Smooth muscle cell (in vitro differentiated cells): ENCODE measurements around the gene BGN. TPM values are rescaled to one million over a fixed set of nuclear protein-coding genes. Genes with fewer than 3 reads are reported as not detected.

Source experiments
- DNase-seq: peaks from one replicate; lab custom pipeline; 2025; ENCODE audit not compliant: unreplicated experiment; lab: John Stamatoyannopoulos, UW
- H2AFZ ChIP-seq: fragments of 200-600 bp; sonication (generic); 2 replicates; pipeline ENCODE4 v1.6.0; 2016; ENCODE audit warnings: antibody characterized with exemption, low read depth, mild to moderate bottlenecking
- H3F3A ChIP-seq: fragments of 200-600 bp; sonication (generic); 2 replicates; pipeline ENCODE4 v1.6.0; 2017; ENCODE audit warnings: antibody characterized with exemption, low read depth
- H3K27ac ChIP-seq: fragments of 200-600 bp; sonication (generic); 2 replicates; pipeline ENCODE4 v1.5.1; 2016; ENCODE audit warnings: low read depth, mild to moderate bottlenecking
- H3K27me3 ChIP-seq: fragments of 200-600 bp; sonication (generic); 2 replicates; pipeline ENCODE4 v1.6.1; 2016; ENCODE audit warnings: low read depth, mild to moderate bottlenecking
- H3K36me3 ChIP-seq: fragments of 200-600 bp; sonication (generic); 2 replicates; pipeline ENCODE4 v1.5.1; 2016; ENCODE audit warnings: low read depth
- H3K4me1 ChIP-seq: fragments of 200-600 bp; sonication (generic); 2 replicates; pipeline ENCODE4 v1.5.1; 2016; ENCODE audit warnings: low read depth
- H3K4me2 ChIP-seq: fragments of 200-600 bp; sonication (generic); 2 replicates; pipeline ENCODE4 v1.6.0; 2016; ENCODE audit warnings: mild to moderate bottlenecking
- H3K4me3 ChIP-seq: fragments of 200-600 bp; sonication (generic); 2 replicates; pipeline ENCODE4 v1.5.1; 2016; ENCODE audit warnings: mild to moderate bottlenecking
- H3K79me2 ChIP-seq: fragments of 200-600 bp; sonication (generic); 2 replicates; pipeline ENCODE4 v1.6.0; 2016; ENCODE audit warnings: low read depth, mild to moderate bottlenecking
- H3K9ac ChIP-seq: fragments of 200-600 bp; sonication (generic); 2 replicates; pipeline ENCODE4 v1.6.0; 2016; ENCODE audit warnings: low read depth
- H3K9me3 ChIP-seq: fragments of 200-600 bp; sonication (generic); replicated peaks from 2 replicates; pipeline ENCODE4 v1.5.1; 2016; ENCODE audit warnings: low read depth
- H4K20me1 ChIP-seq: fragments of 200-600 bp; sonication (generic); 2 replicates; pipeline ENCODE4 v1.6.0; 2016; ENCODE audit warnings: low read depth
- WGBS: methylation state at CpG from one replicate; pipeline ENCODE4 v1.1.7; 2016; ENCODE audit warnings: low lambda C conversion rate; 5-methylcytosine and 5-hydroxymethylcytosine counted together
- polyA plus RNA-seq: library from polyadenylated mRNA; unstranded; fragments of >200 nt; fragmentation: Nextera tagmentation; extraction: Ambion mirVana; gene quantifications from 2 replicates; pipeline ENCODE4 v1.2.1, GENCODE V29; 2016
- total RNA-seq: library from RNA; depleted of rRNA; stranded (reverse); fragments of >200 nt; gene quantifications from 2 replicates; pipeline ENCODE4 v1.2.3, GENCODE V29; 2014
- TF ChIP-seq, protein P1 (sequence below): fragments of 200-600 bp; sonication (generic); IDR thresholded peaks from 2 replicates; pipeline ENCODE4 v1.5.1; 2017; ENCODE audit warnings: borderline replicate concordance, mild to moderate bottlenecking, antibody characterized with exemption; ENCODE audit not compliant: insufficient read depth, poor library complexity, severe bottlenecking

BGN gene
- total and polyA plus RNA-seq, 2 experiments from 2014 or later = 298 to 621 TPM

DNA sequence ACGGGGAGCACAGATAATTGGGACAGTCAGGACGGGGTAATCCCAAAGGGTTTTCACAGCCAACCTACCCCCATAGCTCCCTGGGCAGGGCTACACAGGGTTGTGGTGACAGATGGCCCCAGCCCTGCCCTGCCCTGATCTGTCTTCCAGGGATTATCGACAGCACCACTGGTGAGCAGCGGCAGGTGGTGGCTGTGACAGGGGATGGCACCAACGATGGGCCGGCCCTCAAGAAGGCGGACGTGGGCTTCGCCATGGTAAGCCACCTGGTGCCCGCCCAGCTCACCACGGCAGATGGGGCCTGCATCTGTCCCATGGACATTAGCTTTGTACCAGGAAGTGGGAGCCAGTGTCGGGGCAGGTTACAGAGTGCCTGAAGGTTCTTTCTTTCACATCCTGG, 62.0 kb downstream of the BGN start:
- 93% methylated on average over 12 of the region's 12 CpGs for WGBS
- H3K36me3 ChIP-seq = no peaks in the 10 kb centered on the region
- TF ChIP-seq, protein P1, sequence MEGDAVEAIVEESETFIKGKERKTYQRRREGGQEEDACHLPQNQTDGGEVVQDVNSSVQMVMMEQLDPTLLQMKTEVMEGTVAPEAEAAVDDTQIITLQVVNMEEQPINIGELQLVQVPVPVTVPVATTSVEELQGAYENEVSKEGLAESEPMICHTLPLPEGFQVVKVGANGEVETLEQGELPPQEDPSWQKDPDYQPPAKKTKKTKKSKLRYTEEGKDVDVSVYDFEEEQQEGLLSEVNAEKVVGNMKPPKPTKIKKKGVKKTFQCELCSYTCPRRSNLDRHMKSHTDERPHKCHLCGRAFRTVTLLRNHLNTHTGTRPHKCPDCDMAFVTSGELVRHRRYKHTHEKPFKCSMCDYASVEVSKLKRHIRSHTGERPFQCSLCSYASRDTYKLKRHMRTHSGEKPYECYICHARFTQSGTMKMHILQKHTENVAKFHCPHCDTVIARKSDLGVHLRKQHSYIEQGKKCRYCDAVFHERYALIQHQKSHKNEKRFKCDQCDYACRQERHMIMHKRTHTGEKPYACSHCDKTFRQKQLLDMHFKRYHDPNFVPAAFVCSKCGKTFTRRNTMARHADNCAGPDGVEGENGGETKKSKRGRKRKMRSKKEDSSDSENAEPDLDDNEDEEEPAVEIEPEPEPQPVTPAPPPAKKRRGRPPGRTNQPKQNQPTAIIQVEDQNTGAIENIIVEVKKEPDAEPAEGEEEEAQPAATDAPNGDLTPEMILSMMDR = no peak
- H3K4me1 ChIP-seq = no peaks in the 10 kb centered on the region
- H3K4me3 ChIP-seq = no peak overlapping the region
- H3K9ac ChIP-seq = no peak overlapping the region
- no peaks in the 10 kb centered on the region for H3F3A ChIP-seq
- no peaks in the 10 kb centered on the region for H3K9me3 ChIP-seq
- H3K27me3 ChIP-seq = no peaks in the 10 kb centered on the region
- no peak overlapping the region for H3K27ac ChIP-seq
- no peaks in the 10 kb centered on the region for H3K79me2 ChIP-seq
- no peak overlapping the region for H3K4me2 ChIP-seq
- no peak for DNase-seq
- H2AFZ ChIP-seq = no peak overlapping the region
- H4K20me1 ChIP-seq = no peaks in the 10 kb centered on the region

DNA sequence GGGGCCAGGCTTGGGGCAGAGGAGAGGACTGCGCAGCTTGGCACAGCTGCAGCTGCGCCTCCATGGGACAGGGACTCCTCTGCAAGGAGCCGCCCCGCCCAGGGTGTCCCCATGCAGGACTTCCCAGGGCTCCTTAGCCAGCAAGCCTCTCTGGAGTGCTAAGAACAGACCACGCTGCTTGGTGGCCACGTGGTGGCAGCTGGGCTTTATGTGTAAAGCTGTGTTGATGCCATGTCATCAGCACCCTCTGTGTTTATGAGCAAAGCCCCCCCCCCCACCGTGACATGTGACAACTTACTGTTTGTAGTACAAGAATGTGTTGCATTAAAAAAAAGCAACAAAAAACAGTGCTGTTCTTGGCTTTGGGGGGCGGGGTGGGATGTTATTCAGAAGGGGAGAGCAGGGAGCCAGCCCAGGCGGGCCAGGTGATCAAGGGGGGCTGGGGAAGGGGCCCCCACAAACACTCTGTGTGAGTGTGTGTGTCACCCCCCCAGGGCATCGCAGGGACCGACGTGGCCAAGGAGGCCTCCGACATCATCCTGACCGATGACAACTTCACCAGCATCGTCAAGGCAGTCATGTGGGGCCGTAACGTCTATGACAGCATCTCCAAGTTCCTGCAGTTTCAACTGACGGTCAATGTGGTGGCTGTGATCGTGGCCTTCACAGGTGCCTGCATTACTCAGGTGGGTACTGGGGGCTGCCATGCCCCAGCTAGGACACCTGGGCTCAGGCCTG, 63.0 kb downstream of the BGN start:
- H3K9ac ChIP-seq = no peak overlapping the region
- H3K36me3 ChIP-seq = no peaks in the 10 kb centered on the region
- H3K4me1 ChIP-seq = no peaks in the 10 kb centered on the region
- H3K27me3 ChIP-seq = no peaks in the 10 kb centered on the region
- no peaks in the 10 kb centered on the region for H3K79me2 ChIP-seq
- DNase-seq = no peak
- H4K20me1 ChIP-seq = no peaks in the 10 kb centered on the region
- no peak overlapping the region for H2AFZ ChIP-seq
- no peaks in the 10 kb centered on the region for H3K9me3 ChIP-seq
- no peak overlapping the region for H3K4me2 ChIP-seq
- 86% methylated on average over 19 of the region's 19 CpGs for WGBS
- H3K4me3 ChIP-seq = no peak overlapping the region
- H3F3A ChIP-seq = no peaks in the 10 kb centered on the region
- TF ChIP-seq, protein P1 = no peak
- H3K27ac ChIP-seq = no peak overlapping the region

Other genes starting within 250 kb of the BGN start
- gene PNMA6F, start 173.2 kb upstream of the BGN start, total RNA-seq = not detected in 2 replicates
- not detected in 2 replicates for gene PNMA6F, start 173.2 kb upstream of the BGN start, polyA plus RNA-seq
- 17.8 and 23.7 TPM in 2 replicates for gene ZNF275, start 160.8 kb upstream of the BGN start, total RNA-seq
- gene ZNF275, start 160.8 kb upstream of the BGN start, polyA plus RNA-seq = 6.6 and 9.7 TPM in 2 replicates
- gene PNMA6E, start 93.6 kb upstream of the BGN start, total RNA-seq = not detected in 2 replicates
- gene PNMA6E, start 93.6 kb upstream of the BGN start, polyA plus RNA-seq = not detected in 2 replicates
- gene ZFP92, start 83.5 kb upstream of the BGN start, total RNA-seq = 1.3 and 1.5 TPM in 2 replicates
- 0.46 and 0.73 TPM in 2 replicates for gene ZFP92, start 83.5 kb upstream of the BGN start, polyA plus RNA-seq
- gene TREX2, start 48.9 kb upstream of the BGN start, total RNA-seq = 1.3 and 4.0 TPM in 2 replicates
- gene TREX2, start 48.9 kb upstream of the BGN start, polyA plus RNA-seq = 0.41 and 2.5 TPM in 2 replicates
- gene HAUS7, start 24.4 kb upstream of the BGN start, total RNA-seq = 8.9 and 18.5 TPM in 2 replicates
- 26.1 and 27.4 TPM in 2 replicates for gene HAUS7, start 24.4 kb upstream of the BGN start, polyA plus RNA-seq
- 0.22 TPM in 2 replicates for gene ATP2B3, start 22.7 kb downstream of the BGN start, total RNA-seq
- 0.05 and 0.31 TPM in 2 replicates for gene ATP2B3, start 22.7 kb downstream of the BGN start, polyA plus RNA-seq
- gene CCNQ, start 104.2 kb downstream of the BGN start, total RNA-seq = 9.4 and 17.9 TPM in 2 replicates
- gene CCNQ, start 104.2 kb downstream of the BGN start, polyA plus RNA-seq = 23.0 and 27.3 TPM in 2 replicates
- gene DUSP9, start 152.2 kb downstream of the BGN start, total RNA-seq = 3.0 and 4.7 TPM in 2 replicates
- 7.2 and 11.3 TPM in 2 replicates for gene DUSP9, start 152.2 kb downstream of the BGN start, polyA plus RNA-seq
- gene PNCK, start 178.8 kb downstream of the BGN start, total RNA-seq = 4.0 and 6.4 TPM in 2 replicates
- 2.8 and 9.2 TPM in 2 replicates for gene PNCK, start 178.8 kb downstream of the BGN start, polyA plus RNA-seq
- 42.6 and 45.2 TPM in 2 replicates for gene SLC6A8, start 192.9 kb downstream of the BGN start, total RNA-seq
- 98.1 and 128 TPM in 2 replicates for gene SLC6A8, start 192.9 kb downstream of the BGN start, polyA plus RNA-seq
- gene BCAP31, start 229.4 kb downstream of the BGN start, total RNA-seq = 128 and 139 TPM in 2 replicates
- gene BCAP31, start 229.4 kb downstream of the BGN start, polyA plus RNA-seq = 207 and 260 TPM in 2 replicates
- 6.2 and 7.1 TPM in 2 replicates for gene ABCD1, start 229.9 kb downstream of the BGN start, total RNA-seq
- 9.4 and 10.9 TPM in 2 replicates for gene ABCD1, start 229.9 kb downstream of the BGN start, polyA plus RNA-seq